ENCODE measurements around the gene PLA2G4F. TPM values are rescaled to one million over a fixed set of nuclear protein-coding genes. Genes with fewer than 3 reads are reported as not detected.

Gene PLA2G4F
- total RNA-seq, 2 experiments from 2014 or later = not detected

GRCh38 chr15:42139596-42139995 is 16.8 kb downstream of the PLA2G4F start:
- Mint-ChIP-seq H3K4me1 (peaks cover 9% of the 10 kb centered on the region), H3K9me3 (no peaks in the 10 kb centered on the region), H3K4me3 (no peak overlapping the region), H3K27me3 (peaks cover 11% of the 10 kb centered on the region), H3K36me3 (no peaks in the 10 kb centered on the region), H3K27ac (no peak overlapping the region)
- POLR2A ChIA-PET = no interaction called here
- ATAC-seq (ENCODE audit: low read depth) (no peak), DNase-seq (peak; percentile 11)

- DNase-seq = peak; percentile 12
- Mint-ChIP-seq H3K27ac (no peak overlapping the region), H3K27me3 (peaks cover 12% of the 10 kb centered on the region), H3K36me3 (no peaks in the 10 kb centered on the region), H3K4me3 (no peak overlapping the region), H3K4me1 (peaks cover 9% of the 10 kb centered on the region), H3K9me3 (no peaks in the 10 kb centered on the region)
- no peak for ATAC-seq (ENCODE audit: low read depth)
- POLR2A ChIA-PET = no interaction called here
Observed at GRCh38 chr15:42138968-42139386, 17.5 kb downstream of the PLA2G4F start.

- H3K4me3 Mint-ChIP-seq = no peak overlapping the region
- H3K4me1 Mint-ChIP-seq = peaks cover 10% of the 10 kb centered on the region
- POLR2A ChIA-PET = no interaction called here
- no peaks in the 10 kb centered on the region for H3K36me3 Mint-ChIP-seq
- H3K27ac Mint-ChIP-seq = no peak overlapping the region
- no peak for ATAC-seq (ENCODE audit: low read depth)
- peaks cover 13% of the 10 kb centered on the region for H3K27me3 Mint-ChIP-seq
- peak; percentile 17 for DNase-seq
- no peaks in the 10 kb centered on the region for H3K9me3 Mint-ChIP-seq
Observed at GRCh38 chr15:42138411-42138810, 18.0 kb downstream of the PLA2G4F start.

- H3K4me1 Mint-ChIP-seq = peaks cover 10% of the 10 kb centered on the region
- H3K4me3 Mint-ChIP-seq = no peak overlapping the region
- no peak for ATAC-seq (ENCODE audit: low read depth)
- no peaks in the 10 kb centered on the region for H3K36me3 Mint-ChIP-seq
- peak; percentile 34 for DNase-seq
- no peaks in the 10 kb centered on the region for H3K9me3 Mint-ChIP-seq
- POLR2A ChIA-PET = no interaction called here
- no peak overlapping the region for H3K27ac Mint-ChIP-seq
- H3K27me3 Mint-ChIP-seq = peaks cover 13% of the 10 kb centered on the region
Observed at GRCh38 chr15:42137461-42138261, 18.8 kb downstream of the PLA2G4F start.

- H3K27ac Mint-ChIP-seq = no peak overlapping the region
- peaks cover 10% of the 10 kb centered on the region for H3K4me1 Mint-ChIP-seq
- no peak overlapping the region for H3K4me3 Mint-ChIP-seq
- DNase-seq = no peak
- POLR2A ChIA-PET = no interaction called here
- no peaks in the 10 kb centered on the region for H3K36me3 Mint-ChIP-seq
- H3K9me3 Mint-ChIP-seq = no peaks in the 10 kb centered on the region
- no peak for ATAC-seq (ENCODE audit: low read depth)
- H3K27me3 Mint-ChIP-seq = peaks cover 13% of the 10 kb centered on the region
Observed at GRCh38 chr15:42136513-42136912, 19.9 kb downstream of the PLA2G4F start.

GRCh38 chr15:42135351-42135750 is 21.1 kb downstream of the PLA2G4F start:
- DNase-seq (no peak), ATAC-seq (ENCODE audit: low read depth) (no peak)
- Mint-ChIP-seq H3K9me3 (no peaks in the 10 kb centered on the region), H3K4me3 (no peak overlapping the region), H3K27ac (no peak overlapping the region), H3K36me3 (no peaks in the 10 kb centered on the region), H3K27me3 (peaks cover 12% of the 10 kb centered on the region), H3K4me1 (peaks cover 10% of the 10 kb centered on the region)
- POLR2A ChIA-PET = no interaction called here

- no peaks in the 10 kb centered on the region for H3K36me3 Mint-ChIP-seq
- H3K27ac Mint-ChIP-seq = no peak overlapping the region
- H3K27me3 Mint-ChIP-seq = peaks cover 17% of the 10 kb centered on the region
- H3K4me1 Mint-ChIP-seq = peaks cover 7% of the 10 kb centered on the region
- H3K4me3 Mint-ChIP-seq = no peak overlapping the region
- ATAC-seq (ENCODE audit: low read depth) (no peak), DNase-seq (no peak)
- POLR2A ChIA-PET = no interaction called here
- no peaks in the 10 kb centered on the region for H3K9me3 Mint-ChIP-seq
Observed at GRCh38 chr15:42134617-42135245, 21.7 kb downstream of the PLA2G4F start.

GRCh38 chr15:42133886-42134502 is 22.4 kb downstream of the PLA2G4F start:
- Mint-ChIP-seq H3K27ac (no peak overlapping the region), H3K27me3 (peaks cover 20% of the 10 kb centered on the region), H3K9me3 (no peaks in the 10 kb centered on the region), H3K4me3 (no peak overlapping the region), H3K36me3 (no peaks in the 10 kb centered on the region), H3K4me1 (peaks cover 8% of the 10 kb centered on the region)
- ATAC-seq (ENCODE audit: low read depth) = peak; percentile 89
- DNase-seq = peak; percentile 79
- POLR2A ChIA-PET = interaction anchor here (1.0 kb wide), 1 partner anchor 144 kb away, joined by 3 read pairs; no protein-coding TSS in a partner anchor

- Mint-ChIP-seq H3K36me3 (no peaks in the 10 kb centered on the region), H3K9me3 (no peaks in the 10 kb centered on the region), H3K4me3 (no peak overlapping the region), H3K27ac (no peak overlapping the region), H3K4me1 (peaks cover 8% of the 10 kb centered on the region), H3K27me3 (peaks cover 24% of the 10 kb centered on the region)
- POLR2A ChIA-PET = interaction anchor here (1.0 kb wide), 1 partner anchor 143 kb away, joined by 3 read pairs; no protein-coding TSS in a partner anchor
- DNase-seq (no peak), ATAC-seq (ENCODE audit: low read depth) (no peak)
Observed at GRCh38 chr15:42133356-42133755, 23.1 kb downstream of the PLA2G4F start.

GRCh38 chr15:42131826-42132806 is 24.3 kb downstream of the PLA2G4F start:
- Mint-ChIP-seq H3K36me3 (no peaks in the 10 kb centered on the region), H3K27me3 (peaks cover 26% of the 10 kb centered on the region), H3K4me1 (peaks cover 6% of the 10 kb centered on the region), H3K9me3 (no peaks in the 10 kb centered on the region), H3K4me3 (no peak overlapping the region), H3K27ac (no peak overlapping the region)
- POLR2A ChIA-PET = interaction anchor here (0.5 kb wide), 1 partner anchor 706 kb away, joined by 3 read pairs; no protein-coding TSS in a partner anchor
- ATAC-seq (ENCODE audit: low read depth) (no peak), DNase-seq (peak; percentile 15)

GRCh38 chr15:42131006-42131405 is 25.4 kb downstream of the PLA2G4F start:
- POLR2A ChIA-PET = no interaction called here
- no peak for ATAC-seq (ENCODE audit: low read depth)
- Mint-ChIP-seq H3K36me3 (no peaks in the 10 kb centered on the region), H3K27me3 (peaks cover 26% of the 10 kb centered on the region), H3K9me3 (no peaks in the 10 kb centered on the region), H3K4me3 (no peak overlapping the region), H3K27ac (no peak overlapping the region), H3K4me1 (peaks cover 6% of the 10 kb centered on the region)
- DNase-seq = peak; percentile 15

GRCh38 chr15:42130246-42130986 is 26.0 kb downstream of the PLA2G4F start:
- H3K4me3 Mint-ChIP-seq = no peak overlapping the region
- H3K27ac Mint-ChIP-seq = no peak overlapping the region
- peaks cover 4% of the 10 kb centered on the region for H3K4me1 Mint-ChIP-seq
- no peaks in the 10 kb centered on the region for H3K36me3 Mint-ChIP-seq
- H3K9me3 Mint-ChIP-seq = no peaks in the 10 kb centered on the region
- no peak for ATAC-seq (ENCODE audit: low read depth)
- H3K27me3 Mint-ChIP-seq = peaks cover 29% of the 10 kb centered on the region
- DNase-seq = peak; percentile 23
- POLR2A ChIA-PET = no interaction called here
